Measurements from ENCODE around the gene APOB. TPM values are rescaled to one million over a fixed set of nuclear protein-coding genes. Genes with fewer than 3 reads are reported as not detected.

Gene APOB
- total RNA-seq, 4 donors from 2014 or later = 0.05 to 8.8 (median 2.3) TPM

- TF ChIP-seq CTCF (IDR thresholded peaks at IDR 0.05 in 4 of 5, conservative IDR thresholded peaks at IDR 0.05 in 1 of 5) = no peak
- TF ChIP-seq POLR2A (IDR thresholded peaks at IDR 0.05) = no peak
- DNase-seq = no peak
- in situ Hi-C loops (cut with MboI; ENCODE audit: low sequenced_read_pairs in 4 of 4) (no loop called here), intact Hi-C loops (cut with DNase I; ENCODE audit: low total_unique reads) (no loop called here)
- no peak for ATAC-seq
- H3K9me3 ChIP-seq = no peaks in the 10 kb centered on the region
- H3K36me3 ChIP-seq = no peaks in the 10 kb centered on the region
- H3K4me1 ChIP-seq = no peaks in the 10 kb centered on the region
- H3K4me3 ChIP-seq = no peak overlapping the region
- H3K27ac ChIP-seq = no peak overlapping the region
- no peaks in the 10 kb centered on the region for H3K27me3 ChIP-seq
These were observed 19.7 kb downstream of the APOB start for GRCh38 chr2:21024198-21024597.

- no peaks in the 10 kb centered on the region for H3K36me3 ChIP-seq
- in situ Hi-C loops (cut with MboI; ENCODE audit: low sequenced_read_pairs in 4 of 4) (no loop called here), intact Hi-C loops (cut with DNase I; ENCODE audit: low total_unique reads) (no loop called here)
- H3K4me3 ChIP-seq = no peak overlapping the region
- DNase-seq = no peak
- H3K27ac ChIP-seq = no peak overlapping the region
- no peaks in the 10 kb centered on the region for H3K4me1 ChIP-seq
- H3K9me3 ChIP-seq = no peaks in the 10 kb centered on the region
- no peak for ATAC-seq
- H3K27me3 ChIP-seq = no peaks in the 10 kb centered on the region
- TF ChIP-seq CTCF (IDR thresholded peaks at IDR 0.05 in 4 of 5, conservative IDR thresholded peaks at IDR 0.05 in 1 of 5) (no peak), POLR2A (IDR thresholded peaks at IDR 0.05) (no peak)
These were observed 20.3 kb downstream of the APOB start for GRCh38 chr2:21023419-21024181.

- Histone ChIP-seq H3K4me1 (no peaks in the 10 kb centered on the region), H3K9me3 (no peaks in the 10 kb centered on the region), H3K4me3 (no peak overlapping the region), H3K27me3 (no peaks in the 10 kb centered on the region), H3K36me3 (no peaks in the 10 kb centered on the region), H3K27ac (no peak overlapping the region)
- no peak for ATAC-seq
- intact Hi-C loops (cut with DNase I; ENCODE audit: low total_unique reads) = no loop called here
- in situ Hi-C loops (cut with MboI; ENCODE audit: low sequenced_read_pairs in 4 of 4) = no loop called here
- DNase-seq = no peak
- no peak for TF ChIP-seq POLR2A (IDR thresholded peaks at IDR 0.05)
- no peak for TF ChIP-seq CTCF (IDR thresholded peaks at IDR 0.05 in 4 of 5, conservative IDR thresholded peaks at IDR 0.05 in 1 of 5)
These were observed 21.0 kb downstream of the APOB start for GRCh38 chr2:21022792-21023367.

- Histone ChIP-seq H3K27me3 (no peaks in the 10 kb centered on the region), H3K9me3 (no peaks in the 10 kb centered on the region), H3K36me3 (no peaks in the 10 kb centered on the region), H3K27ac (no peak overlapping the region), H3K4me1 (no peaks in the 10 kb centered on the region), H3K4me3 (no peak overlapping the region)
- in situ Hi-C loops (cut with MboI; ENCODE audit: low sequenced_read_pairs in 4 of 4) = no loop called here
- intact Hi-C loops (cut with DNase I; ENCODE audit: low total_unique reads) = no loop called here
- TF ChIP-seq POLR2A (IDR thresholded peaks at IDR 0.05) = no peak
- no peak for TF ChIP-seq CTCF (IDR thresholded peaks at IDR 0.05 in 4 of 5, conservative IDR thresholded peaks at IDR 0.05 in 1 of 5)
- no peak for ATAC-seq
- no peak for DNase-seq
These were observed 22.4 kb downstream of the APOB start for GRCh38 chr2:21021430-21021829.

All from gastrocnemius medialis (tissue), 4 donors.